SW 1271 (cell line): ENCODE measurements around the gene GPN1.
"Not testable (repeated sequence)": the region's sequence is repeated elsewhere in the genome, so short reads cannot be mapped to it uniquely, and the experiment has no call there.

Experiments used
- DNase-seq, 2 experiments: peaks; one replicate each; lab custom pipeline; 2025; lab: John Stamatoyannopoulos, UW

Gene GPN1

GRCh38 chr2:27672723-27673486, 44.1 kb downstream of the GPN1 start:
- no peak for DNase-seq

GRCh38 chr2:27680571-27680970, 51.7 kb downstream of the GPN1 start:
- no peak for DNase-seq

- DNase-seq, result no peak
Measured at GRCh38 chr2:27681841-27682240, 53.0 kb downstream of the GPN1 start.

GRCh38 chr2:27682334-27682771, 53.5 kb downstream of the GPN1 start:
- DNase-seq, result peak; percentile 43 to 83

- DNase-seq, result peak; percentile 91 to 95
Measured at GRCh38 chr2:27683390-27684071, 54.7 kb downstream of the GPN1 start.

- DNase-seq, result not testable (repeated sequence)
Measured at GRCh38 chr2:27685006-27685405, 56.2 kb downstream of the GPN1 start.

- no peak for DNase-seq
Measured at GRCh38 chr2:27685577-27685976, 56.7 kb downstream of the GPN1 start.

- DNase-seq, result no peak
Measured at GRCh38 chr2:27687232-27687631, 58.4 kb downstream of the GPN1 start.

- peak in 1 of 2 experiments; percentile 58 for DNase-seq
Measured at GRCh38 chr2:27689424-27689823, 60.6 kb downstream of the GPN1 start.

- DNase-seq, result no peak
Measured at GRCh38 chr2:27690052-27690451, 61.2 kb downstream of the GPN1 start.

- no peak for DNase-seq
Measured at GRCh38 chr2:27697660-27698059, 68.8 kb downstream of the GPN1 start.
